Germinal center (tissue), 1 donor: Measurements from ENCODE around the gene TMEM273.

Source experiments
- DNase-seq: peaks from one replicate; pipeline ENCODE4 v3.0.0; 2012; ENCODE audit warnings: mixed read lengths, low spot score

The TMEM273 gene

GRCh38 chr10:49175587-49176309, 12.4 kb downstream of the TMEM273 start:
- DNase-seq = no peak

- no peak for DNase-seq
These were observed 13.2 kb downstream of the TMEM273 start for GRCh38 chr10:49174926-49175500.

- no peak for DNase-seq
These were observed 13.8 kb downstream of the TMEM273 start for GRCh38 chr10:49174261-49174925.

- DNase-seq = no peak
These were observed 14.3 kb downstream of the TMEM273 start for GRCh38 chr10:49173853-49174252.

GRCh38 chr10:49173201-49173772, 14.9 kb downstream of the TMEM273 start:
- no peak for DNase-seq

GRCh38 chr10:49172777-49173132, 15.4 kb downstream of the TMEM273 start:
- no peak for DNase-seq

- no peak for DNase-seq
These were observed 16.0 kb downstream of the TMEM273 start for GRCh38 chr10:49172061-49172776.

- DNase-seq = no peak
These were observed 16.7 kb downstream of the TMEM273 start for GRCh38 chr10:49171326-49172060.

- DNase-seq = no peak
These were observed 17.4 kb downstream of the TMEM273 start for GRCh38 chr10:49170632-49171325.

GRCh38 chr10:49169776-49170175, 18.4 kb downstream of the TMEM273 start:
- no peak for DNase-seq

GRCh38 chr10:49168831-49169500, 19.2 kb downstream of the TMEM273 start:
- no peak for DNase-seq

GRCh38 chr10:49168171-49168540, 20.0 kb downstream of the TMEM273 start:
- DNase-seq = no peak

- no peak for DNase-seq
These were observed 20.6 kb downstream of the TMEM273 start for GRCh38 chr10:49167425-49168170.

GRCh38 chr10:49166484-49167400, 21.4 kb downstream of the TMEM273 start:
- no peak for DNase-seq

GRCh38 chr10:49165821-49166483, 22.2 kb downstream of the TMEM273 start:
- DNase-seq = no peak

- no peak for DNase-seq
These were observed 22.9 kb downstream of the TMEM273 start for GRCh38 chr10:49165259-49165658.

- peak; percentile 62 for DNase-seq
These were observed 23.5 kb downstream of the TMEM273 start for GRCh38 chr10:49164559-49165188.

- no peak for DNase-seq
These were observed 24.4 kb downstream of the TMEM273 start for GRCh38 chr10:49163741-49164140.
